NCI-H524 treated with DMSO at 0.1 percent for 48 hours (cell line): ENCODE results near the gene ZNF831.

Source experiments
- DNase-seq: peaks from one replicate; lab custom pipeline; 2025; lab: John Stamatoyannopoulos, UW

Gene ZNF831

DNA sequence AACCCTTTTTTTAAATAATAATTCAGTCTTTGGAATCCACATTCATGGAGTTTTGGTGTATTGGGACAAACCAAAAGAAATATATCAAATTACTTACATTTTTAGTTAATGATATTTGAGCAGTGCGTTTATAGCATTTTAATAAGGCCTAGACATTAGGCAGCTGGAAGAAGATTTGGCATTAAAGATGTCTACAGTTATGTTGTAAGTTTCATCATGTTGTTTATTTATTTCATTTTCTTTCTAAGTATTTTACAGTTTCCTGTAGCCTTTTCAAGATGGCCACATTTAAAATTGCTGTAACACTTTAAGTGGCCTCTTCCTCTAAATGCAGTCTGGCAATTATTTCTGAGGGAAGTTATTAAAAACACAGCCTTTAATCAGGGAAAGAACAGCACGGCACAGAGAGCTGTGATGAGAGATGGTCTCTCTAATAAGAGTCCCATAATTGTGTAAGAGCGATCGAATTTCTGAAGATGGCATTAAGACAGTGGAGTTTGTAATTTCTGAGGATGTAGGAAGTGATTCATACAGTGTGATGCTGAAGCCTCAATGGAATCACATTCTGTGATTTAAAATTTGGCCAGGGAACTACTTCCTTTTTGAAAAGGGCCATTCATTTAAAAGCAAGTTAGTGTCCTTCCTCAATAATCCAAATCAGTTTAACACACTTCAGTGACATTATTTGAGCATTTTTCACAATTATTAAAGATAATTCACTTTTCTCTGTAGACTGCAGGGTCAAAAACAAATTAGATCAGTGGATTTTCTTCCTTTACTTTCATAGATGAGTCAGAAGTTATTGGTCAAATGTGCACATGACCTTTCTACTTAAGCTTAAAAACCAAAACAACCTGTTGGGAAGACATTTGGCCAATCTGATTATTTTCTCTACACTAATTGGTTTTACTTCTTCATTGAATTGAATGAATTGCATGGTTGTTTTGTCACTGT lies 84.4 kb downstream of the ZNF831 start:
- no peak for DNase-seq

DNA sequence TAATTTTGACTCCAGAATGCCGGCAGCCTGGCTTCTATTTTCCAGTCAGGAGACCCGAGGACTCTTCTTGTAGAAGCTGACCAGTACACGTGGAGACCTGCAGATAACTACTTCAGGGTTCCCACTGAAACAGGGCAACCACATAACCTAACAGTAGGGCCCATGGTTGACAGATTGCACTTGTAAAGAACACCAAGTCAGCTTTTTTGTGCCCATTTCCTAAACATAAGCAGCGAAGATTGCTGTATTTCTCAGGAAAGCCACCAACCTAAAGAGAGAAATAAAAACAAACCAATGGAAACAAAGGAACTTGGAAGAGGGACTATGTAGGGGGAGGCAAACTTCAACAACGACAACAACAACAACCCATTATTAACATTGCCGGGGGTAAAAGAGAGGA lies 86.7 kb downstream of the ZNF831 start:
- no peak for DNase-seq

DNA sequence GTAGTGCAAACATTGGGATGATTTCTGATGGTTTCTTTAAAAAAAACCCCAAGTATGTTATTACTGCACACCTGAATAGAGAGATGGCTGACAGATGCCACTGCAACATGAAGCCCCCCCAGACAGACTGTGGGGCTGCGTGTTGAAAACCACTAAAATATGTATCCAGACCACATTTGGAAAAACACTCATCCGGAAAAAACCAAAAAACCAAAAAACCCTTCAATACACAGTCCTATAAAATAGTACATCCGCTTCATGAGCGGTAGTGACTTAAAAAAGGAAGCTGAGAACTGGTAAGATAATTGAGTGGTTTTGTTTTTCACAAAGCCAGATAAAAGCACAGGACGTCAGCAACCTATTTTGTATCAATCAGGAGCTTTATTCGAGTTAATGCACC lies 89.7 kb downstream of the ZNF831 start:
- DNase-seq, result no peak

DNA sequence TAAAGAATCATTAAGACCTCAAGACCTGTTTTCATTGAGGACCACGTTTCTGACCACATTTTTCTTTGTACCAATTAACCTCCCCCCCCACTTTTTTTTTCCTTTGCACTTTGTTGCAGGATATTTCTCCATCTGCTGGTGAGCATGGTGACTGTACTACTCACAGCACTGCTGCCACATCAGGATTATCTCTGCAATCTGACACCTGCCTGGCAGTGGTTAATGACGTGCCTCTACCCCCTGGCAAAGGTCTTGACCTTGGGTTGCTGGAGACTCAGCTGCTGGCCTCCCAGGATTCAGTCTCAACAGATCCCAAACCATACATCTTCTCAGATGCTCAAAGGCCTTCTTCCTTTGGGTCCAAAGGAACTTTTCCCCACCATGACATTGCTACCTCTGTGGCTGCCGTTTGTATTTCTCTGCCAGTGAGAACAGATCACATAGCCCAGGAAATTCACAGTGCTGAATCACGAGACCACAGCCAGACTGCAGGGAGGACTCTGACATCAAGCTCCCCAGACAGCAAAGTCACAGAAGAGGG lies 90.2 kb downstream of the ZNF831 start:
- DNase-seq, result peak; percentile 18

DNA sequence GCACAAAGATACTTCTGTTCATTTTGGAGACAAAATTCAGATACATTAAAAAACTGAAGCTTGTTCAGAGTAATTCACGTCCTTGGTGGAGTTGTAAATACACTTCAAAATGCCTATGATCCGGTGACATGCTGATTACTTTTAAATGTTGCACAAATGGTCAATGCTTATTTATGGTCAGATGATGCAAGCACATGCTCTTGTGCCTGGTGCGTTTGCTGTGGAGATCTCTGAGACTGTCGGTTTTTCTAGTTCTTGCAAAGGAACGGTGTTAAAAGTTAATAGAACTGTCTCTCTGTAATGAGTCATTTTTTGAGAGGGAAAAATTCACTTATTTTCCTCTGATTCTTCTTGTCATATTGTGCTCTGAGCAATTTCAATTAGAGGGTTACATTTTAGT lies 91.6 kb downstream of the ZNF831 start:
- no peak for DNase-seq

DNA sequence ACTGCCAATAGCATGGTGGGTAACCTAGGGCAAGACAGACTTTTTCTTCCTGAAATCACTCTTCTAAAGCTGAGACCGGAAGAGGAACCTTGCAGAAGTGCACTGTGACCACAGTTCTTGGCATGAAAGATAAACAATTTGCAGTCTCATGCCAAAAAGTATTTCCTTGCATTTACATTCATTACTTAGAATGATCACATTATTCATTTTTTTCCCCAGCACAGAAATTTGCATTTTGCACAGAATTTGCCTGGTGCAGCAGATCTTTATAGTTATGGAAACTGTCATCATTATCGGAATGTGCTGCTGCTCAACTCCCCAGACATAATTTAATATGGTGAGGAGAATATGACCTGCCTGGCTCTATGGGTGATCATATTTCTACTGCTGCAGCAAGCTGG lies 94.6 kb downstream of the ZNF831 start:
- no peak for DNase-seq

DNA sequence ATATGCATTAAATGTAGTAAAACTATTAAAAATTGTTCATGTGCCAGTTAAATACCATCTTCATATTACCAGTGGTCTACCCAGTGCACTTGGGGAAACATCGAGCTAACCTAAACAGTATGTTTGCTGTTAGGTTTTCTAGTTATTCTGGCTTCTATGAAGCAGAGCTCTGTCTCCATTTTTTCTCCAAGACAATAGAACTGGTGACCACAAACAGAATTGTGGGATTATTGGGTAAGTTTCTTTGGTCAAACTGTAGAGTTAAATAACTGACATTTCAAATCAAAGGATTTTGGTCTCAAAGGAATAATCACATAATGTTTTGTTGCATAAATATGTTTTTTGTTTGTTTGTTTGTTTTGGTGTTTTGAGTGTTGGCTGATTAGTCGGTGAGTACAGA lies 96.3 kb downstream of the ZNF831 start:
- no peak for DNase-seq

DNA sequence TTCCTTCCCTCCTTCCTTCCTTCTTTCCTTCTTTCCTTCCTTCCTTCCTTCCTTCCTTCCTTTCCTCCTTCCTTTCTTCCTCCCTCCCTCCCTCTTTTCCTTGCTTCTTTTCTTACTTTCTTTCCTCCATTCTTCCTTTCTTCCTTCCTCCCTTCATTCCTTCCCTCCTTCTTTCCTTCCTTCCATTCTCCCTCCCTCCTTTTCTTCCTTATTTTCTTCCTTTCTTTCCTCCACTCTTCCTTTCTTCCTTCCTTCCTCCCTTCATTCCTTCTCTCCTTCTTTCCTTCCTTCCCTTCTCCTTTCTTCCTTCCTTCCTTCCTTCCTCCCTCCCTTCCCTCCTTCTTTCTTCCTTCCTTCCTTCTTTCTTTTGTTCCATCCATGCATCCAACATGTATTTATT lies 101.7 kb downstream of the ZNF831 start:
- DNase-seq, result no peak

DNA sequence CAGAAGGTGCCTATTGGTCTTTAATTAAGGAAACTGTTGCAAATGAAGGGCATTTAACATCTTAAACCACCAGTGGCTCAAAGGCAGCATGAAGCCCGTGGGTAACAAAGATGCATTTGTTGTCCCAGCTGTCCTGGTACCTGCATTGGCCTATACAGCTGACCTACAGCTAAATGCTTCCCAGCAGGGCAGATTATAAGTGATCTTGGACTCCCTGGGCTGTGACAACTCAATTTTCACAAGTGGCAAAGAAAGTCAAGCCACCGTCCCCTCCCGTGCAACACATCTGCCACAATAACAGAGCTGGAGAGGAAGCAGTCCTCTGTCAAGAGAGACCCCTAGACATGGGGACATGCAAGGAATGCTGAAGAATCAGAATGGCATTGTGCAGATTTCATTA lies 105.2 kb downstream of the ZNF831 start:
- DNase-seq, result no peak

DNA sequence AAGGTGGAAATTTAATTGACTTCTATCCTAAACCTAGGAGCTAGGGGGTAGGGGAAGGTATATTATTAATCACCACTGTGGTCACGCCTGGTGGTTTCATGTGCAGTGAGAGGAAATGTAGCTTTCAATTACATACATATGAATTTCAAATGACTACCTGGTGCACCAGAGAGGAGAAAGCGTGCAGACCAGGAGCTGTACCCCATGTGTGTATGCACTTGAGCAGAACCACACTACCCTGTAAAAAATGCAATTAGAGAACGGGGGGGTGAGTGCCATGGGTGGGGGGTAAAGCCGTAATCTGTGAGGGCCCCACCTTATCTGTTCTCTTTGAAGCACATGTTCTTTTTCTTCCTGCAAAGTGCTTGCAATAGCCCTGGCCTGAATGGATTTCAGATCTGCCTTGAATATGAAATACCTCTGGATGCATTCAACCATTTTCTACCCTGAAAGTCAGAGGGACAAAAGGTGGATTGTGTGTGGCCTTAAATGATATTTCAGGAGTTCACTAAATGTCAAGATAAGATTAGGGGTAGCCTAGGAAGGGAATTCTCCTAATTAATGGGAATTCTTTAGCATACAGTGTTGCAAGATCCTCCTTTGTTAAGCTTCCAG lies 105.9 kb downstream of the ZNF831 start:
- DNase-seq, result no peak

DNA sequence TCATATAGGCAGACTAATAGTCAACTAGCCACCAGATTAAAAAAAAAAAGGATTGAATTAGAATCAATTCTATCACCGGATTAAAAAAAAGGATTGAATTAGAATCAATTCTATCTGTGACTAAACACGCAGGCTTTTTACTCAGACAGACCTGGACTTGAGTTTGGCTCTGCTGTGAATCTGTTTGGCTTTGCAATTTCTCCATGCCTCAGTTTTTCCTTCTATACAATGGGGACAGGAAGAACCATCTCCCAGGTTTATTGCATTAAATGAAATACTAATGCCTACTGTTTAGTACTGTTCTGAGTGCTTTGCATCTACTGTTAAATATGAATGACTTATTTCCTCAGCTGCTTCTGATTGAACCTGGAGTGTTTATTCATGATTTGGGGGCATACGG lies 106.8 kb downstream of the ZNF831 start:
- no peak for DNase-seq

DNA sequence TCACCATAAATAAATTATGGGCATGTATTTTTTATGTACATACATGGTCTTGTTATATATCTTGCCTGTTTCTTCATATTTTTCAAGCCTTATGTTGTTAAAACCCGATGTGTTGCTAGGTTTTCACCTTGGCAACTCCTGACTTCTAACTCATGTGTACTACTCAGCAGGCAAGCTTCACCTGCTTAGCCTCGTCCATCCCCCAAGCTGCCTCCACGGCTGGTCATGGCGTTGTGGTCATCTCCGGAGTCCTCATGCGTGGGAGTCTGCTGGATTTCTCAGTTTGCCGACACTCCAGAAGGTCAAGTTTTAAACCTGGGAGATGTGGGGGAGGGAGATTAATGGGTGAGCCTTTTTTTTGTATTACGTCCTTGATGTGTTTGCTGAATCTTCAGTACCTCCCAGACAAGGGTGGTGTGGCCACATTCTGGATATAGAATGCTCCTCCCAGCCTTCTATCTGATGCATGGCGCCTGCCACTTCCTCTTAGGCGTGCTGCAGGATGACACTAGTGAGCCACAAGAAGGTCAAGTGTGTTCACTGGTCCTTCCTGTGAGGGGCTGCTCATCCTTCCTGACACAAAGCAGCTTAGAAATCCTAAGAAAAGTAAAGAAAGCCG lies 110.2 kb downstream of the ZNF831 start:
- no peak for DNase-seq

DNA sequence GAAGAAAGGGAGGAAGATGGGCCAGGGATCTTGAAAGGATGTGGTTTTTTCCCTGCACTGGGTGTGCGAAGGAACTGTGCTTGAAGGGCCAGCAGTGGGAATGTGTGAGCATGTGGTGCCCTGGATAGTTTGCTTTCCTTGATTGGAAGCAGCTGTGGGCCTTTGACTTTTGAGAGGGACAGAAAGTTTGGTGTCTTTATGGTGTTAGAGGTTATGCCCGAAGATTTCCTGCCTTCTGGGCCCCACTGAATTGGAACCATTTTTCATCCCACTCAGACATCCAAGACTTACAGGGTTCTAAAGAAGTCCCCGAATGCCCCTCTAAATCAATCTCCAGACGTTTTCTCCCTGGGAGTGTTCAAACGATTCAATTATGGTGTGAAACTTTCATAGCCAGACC lies 113.3 kb downstream of the ZNF831 start:
- no peak for DNase-seq

DNA sequence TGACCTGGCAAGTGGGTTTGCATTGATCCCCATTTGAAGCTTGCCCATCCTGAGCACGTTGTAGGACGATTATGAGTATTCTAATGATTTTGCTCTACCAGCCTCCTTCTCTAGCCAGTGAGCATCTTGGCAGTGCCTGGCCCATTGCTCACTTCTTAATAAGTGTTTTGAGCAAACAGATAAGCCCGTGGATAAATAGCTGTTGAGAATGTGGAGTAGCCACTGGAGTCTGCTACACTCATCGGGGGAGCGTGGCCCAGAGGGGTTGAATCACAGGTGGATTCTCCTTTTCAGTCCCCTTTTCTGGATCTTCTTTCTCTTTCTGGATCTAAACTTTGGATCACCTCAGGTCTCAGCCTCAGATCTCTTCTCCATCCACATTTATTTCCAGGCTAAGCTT lies 120.8 kb downstream of the ZNF831 start:
- no peak for DNase-seq

DNA sequence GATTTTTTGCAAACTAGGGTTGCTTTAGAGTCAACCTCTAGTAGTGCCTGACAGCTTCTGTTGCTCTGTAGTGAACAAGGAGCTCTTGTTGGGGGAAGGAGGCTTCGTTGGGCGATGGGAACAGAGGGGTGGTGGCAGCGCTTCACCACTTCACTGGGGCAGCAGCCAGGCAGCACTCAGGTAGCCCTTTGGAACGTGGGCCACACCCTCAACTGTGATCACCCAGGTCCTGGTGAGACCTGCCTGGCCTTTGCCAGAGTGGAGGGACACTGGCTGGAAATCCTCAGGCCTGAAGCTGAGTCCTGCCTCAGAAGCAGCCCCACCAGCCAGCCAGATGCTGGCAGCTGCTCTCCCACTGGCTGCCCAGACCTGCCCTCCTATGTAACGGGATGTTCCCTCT lies 126.4 kb downstream of the ZNF831 start:
- no peak for DNase-seq

DNA sequence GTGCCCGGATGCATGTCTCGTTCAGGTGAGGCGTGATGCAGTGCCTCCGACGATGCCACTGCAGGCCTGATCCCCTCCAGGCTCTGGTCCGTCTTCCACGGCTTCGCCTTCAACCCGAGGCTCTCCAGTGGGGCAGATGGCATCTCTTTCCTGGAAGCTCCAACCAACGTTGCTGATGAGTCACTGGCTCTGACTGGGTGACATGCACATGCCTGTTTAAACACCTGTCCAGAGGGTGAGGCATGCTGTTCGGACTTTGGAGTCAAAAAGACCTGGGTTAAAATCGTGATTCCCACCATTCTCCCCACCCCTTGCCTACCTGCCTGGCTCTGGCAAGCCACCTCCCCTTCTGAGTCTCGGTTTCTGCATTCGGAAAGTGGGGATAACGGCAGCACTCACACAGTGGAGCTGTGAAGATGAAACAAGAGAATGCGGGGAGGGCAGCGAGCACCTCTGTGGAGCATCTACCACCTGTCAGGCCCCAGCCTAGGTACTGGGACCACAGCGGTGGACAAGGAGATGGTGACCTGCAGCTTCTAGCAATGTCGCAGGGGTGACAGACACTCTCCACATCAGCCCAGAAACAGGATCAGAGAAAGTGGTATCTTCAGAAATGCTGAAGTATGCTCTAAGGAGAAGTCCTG lies 128.2 kb downstream of the ZNF831 start:
- no peak for DNase-seq

DNA sequence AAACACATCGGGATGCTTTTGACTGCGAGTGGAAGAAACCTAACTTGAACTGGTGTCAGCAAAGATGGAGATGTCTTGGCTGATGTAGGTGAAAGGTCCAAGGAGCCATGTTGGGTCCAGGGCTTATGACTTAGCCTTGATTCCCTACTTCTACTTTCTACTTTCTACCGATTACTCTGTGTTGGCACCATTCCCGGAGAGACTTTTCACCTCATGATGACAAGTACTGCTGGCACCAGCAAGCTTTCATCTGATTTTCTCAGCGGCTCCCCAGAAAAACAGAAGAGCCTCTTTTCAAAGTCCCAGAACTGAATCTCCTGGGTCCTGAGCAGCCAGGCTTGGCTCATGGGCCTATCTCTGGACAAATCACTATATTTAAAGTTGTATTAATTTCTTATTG lies 131.9 kb downstream of the ZNF831 start:
- no peak for DNase-seq

DNA sequence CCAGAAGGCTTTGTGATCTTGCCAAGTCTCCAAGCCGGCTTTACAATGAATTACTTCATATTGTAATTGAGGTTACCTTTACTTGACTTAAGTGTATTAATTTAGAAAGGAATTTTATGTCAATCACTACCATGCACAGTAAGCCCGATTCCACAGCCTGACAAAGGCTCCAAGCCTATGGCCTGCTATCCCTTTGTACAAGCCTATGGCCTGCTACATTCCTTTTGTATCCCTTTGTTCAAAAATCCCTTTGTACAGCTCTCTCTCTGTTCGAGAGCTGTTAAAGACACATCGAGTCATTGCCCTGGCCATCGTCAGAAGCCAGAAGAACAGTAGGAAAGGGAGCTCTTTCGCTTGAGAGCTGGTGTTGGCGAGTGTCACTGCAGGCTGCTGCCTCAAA lies 134.1 kb downstream of the ZNF831 start:
- no peak for DNase-seq

DNA sequence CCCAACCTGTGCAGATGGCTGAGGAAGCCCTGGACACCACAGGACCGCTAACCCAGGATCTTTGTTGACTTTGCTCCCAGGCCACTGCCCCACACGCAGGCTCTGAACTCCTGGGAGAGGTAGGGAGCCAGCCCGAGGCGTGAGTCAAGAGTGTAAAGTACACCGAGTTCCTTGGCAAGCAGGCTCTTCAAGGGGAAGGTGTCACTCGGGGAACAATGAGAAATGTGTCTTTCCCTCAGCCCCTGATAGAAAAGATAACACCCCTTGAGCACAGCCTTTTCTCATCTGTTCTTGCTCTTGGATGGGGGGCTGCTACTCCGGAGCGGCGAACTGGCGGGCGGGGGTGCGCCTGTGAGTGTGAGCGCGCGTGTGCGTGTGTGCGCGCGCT lies 136.3 kb downstream of the ZNF831 start:
- DNase-seq, result no peak

DNA sequence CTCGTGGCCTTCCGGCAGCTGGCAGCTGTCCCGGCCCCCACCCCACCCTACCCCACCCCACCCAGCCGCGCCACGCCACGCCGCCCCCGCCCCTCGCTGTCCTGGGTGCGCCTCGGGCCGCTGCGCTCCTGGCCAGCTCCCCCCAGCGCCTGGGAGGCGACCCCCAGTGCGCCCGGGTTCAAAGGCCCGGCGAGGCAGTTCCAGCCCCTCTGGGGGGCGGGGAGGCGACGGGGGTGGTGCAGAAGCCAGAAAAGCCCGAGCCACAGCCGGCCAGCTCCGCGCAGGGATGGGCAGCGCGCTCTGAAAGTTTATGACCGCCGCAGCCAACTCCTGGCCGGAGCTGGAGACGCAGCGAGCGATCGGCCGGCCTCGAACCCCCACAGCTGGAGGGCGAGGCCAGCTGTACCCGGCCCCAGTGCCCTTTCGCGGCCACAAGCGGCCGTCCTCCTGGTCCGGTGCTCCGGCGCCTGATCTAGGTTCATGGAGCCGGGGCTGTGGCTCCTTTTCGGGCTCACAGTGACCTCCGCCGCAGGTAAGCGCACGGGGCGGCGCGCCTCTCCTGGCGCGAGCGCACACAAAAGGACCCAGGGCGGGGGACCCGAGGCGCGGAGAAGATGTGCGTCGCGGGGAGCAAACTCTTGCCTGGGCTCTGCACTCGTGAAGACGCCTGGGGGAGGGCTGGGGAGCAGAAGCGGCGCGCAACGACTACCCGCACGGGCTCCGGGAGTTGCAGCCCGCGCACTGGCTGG lies 136.9 kb downstream of the ZNF831 start, which contains the start of gene EDN3:
EDN3 (plus strand) TSS at position 279 of the 749 bp plus-strand sequence; CDS start at position 481, 202 bp downstream.
- no peak for DNase-seq

DNA sequence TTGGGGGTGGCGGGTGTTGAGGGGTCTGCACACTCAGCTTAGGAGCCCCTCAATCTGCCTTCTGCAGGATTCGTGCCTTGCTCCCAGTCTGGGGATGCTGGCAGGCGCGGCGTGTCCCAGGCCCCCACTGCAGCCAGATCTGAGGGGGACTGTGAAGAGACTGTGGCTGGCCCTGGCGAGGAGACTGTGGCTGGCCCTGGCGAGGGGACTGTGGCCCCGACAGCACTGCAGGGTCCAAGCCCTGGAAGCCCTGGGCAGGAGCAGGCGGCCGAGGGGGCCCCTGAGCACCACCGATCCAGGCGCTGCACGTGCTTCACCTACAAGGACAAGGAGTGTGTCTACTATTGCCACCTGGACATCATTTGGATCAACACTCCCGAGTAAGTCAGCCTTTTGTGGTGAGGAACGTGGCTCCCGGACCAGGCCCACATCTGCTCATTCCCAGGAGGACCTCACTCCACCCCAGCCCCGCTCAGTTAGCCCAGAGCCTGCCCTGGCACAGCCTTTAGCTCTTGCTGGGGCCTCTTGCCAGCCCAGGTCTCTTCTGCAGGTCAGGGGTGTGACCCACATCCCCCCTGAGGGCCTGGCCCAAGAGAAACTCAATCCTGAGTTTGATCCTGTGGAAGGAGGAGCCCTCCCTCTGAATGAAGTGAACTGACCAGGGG lies 137.9 kb downstream of the ZNF831 start:
- DNase-seq, result no peak
